DMS53 treated with DMSO at 0.1 percent for 48 hours (cell line): ENCODE results near the gene CAMK2A.
"Not testable (repeated sequence)": the region's sequence is repeated elsewhere in the genome, so short reads cannot be mapped to it uniquely, and the experiment has no call there.

Source experiments
- DNase-seq: peaks from one replicate; lab custom pipeline; 2025; ENCODE audit not compliant: unreplicated experiment; lab: John Stamatoyannopoulos, UW

CAMK2A gene

DNA sequence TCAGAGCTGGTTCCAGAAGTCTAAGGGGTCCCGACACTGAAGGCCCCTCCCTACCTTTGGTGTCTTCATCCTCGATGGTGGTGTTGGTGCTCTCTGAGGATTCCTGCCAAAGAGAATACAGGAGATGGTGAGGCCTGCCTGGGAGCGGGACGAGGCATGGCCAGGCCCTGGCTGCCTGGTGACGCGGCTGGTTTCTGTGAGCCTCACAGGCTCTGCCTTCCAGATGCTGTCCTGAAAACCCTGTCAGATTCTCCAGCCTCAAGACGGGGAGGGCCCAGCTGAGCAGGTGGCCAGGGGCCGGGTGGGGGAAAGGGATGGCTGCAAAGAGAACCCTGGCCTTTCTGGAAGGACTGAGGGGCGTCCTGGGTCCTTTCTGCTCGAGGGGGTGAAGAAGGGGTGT, 50.9 kb downstream of the CAMK2A start:
- no peak for DNase-seq

DNA sequence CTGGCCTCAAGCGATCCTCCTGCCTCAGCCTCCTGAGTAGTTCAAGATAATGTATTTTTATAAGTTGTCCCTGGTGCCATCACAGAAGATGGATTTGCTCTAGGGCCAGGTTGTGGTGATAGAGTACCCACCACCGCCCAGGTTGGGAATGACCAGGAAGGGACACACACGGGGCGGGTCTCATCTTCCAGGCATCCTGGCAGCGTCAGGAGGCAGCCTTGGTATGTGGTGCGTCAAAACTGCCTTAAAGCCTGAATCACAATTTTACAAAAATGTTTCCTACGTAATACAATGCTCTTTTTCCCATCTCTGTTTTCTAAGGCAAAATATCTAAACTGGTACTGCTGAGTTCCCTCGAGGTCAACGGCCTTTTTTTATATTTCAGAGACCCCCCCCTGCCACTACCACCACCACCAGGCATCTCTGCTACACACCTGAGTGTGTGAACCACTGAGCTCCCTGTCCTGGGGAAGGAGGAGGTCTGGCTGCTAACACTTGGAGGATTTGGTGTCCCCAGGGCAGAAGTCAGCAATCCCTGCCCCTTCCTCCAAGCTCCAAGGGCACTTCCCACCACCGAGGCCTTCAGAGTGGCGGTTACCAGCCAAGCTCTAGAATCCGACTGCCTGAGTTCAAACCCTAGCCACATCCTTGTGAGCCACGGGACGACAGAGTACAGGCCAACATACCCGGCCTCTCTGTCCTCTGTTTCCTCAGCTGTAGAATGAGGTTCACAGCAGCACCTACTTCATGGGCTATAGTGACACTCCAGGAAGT, 52.4 kb downstream of the CAMK2A start:
- no peak for DNase-seq

DNA sequence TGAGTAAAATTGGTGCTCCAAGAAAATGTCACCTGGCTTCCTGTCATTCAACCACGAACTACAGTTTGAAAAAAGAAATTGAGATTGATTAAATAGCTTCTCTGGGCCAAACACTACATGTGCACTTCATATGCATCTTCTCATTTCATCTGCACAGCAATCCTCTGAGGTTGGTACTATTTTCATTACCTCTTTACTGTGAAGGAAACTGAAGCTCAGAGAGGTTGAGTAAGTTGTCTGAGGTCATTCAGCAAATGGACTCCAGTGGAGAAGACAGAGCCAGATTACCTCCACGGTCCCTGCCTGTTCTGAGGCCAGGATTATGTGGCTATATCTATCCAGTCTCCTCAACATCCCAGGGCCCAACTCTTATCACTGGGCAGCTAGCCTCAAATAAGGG, 53.3 kb downstream of the CAMK2A start:
- DNase-seq = no peak

DNA sequence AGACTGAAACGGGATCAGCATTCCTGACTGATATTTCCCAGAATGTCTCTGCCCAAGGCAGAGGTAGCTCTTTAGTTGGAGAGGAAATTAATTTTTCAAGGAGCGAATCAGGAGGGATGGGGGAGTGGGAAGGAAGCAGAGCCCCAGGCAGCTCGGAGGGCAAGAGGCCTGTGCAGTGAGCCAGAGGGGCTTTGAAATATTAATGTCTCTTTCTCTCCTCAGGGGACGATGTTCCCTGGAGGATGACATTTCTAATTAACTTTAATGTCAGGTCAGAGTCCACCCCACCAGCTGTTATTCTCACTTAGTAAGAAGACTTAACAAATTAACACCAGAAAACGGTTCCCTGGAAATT, 54.1 kb downstream of the CAMK2A start:
- no peak for DNase-seq

DNA sequence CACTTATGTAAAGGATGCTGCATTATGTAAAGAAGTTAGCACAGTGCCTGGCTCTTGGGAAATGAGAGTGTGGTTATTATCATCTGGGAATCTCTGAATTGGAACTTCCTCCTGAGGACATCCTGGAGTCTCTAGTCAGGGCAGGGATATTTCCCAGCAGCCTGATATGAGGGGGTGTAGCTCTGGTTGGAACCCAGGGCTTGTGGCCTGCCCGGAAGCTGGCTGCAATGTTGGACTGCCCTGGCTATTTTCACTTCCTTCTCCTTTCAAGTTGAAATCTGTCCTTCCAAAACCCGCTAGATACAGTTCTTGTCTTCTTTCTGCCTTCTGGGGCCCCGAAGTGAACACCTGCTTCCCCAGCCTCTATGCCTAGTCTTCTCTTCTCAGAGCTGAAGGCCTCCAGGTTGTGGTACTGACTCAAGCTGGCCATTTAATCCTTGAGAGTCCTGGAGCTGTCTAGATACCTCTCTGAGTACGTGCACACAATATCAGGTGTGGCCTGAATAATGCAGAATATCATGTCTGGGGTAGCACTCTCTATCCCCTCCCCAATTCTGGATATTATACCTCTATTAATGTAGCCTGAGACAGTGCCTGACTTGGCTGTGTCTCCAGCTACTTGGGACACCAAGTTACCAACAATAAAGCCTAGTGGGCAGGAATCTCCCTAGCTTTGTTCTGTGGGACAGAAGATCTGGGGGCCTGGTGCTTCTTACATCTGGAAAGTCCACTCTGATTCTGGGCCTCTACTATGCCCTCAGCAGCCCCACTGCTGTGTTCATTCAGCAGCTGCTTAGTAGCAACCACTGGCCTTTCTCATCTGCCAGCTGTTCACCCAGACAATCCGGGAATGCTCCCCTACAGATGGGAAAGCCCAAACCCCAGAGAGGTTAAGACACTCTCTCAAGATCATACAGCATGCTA, 54.7 kb downstream of the CAMK2A start:
- no peak for DNase-seq

DNA sequence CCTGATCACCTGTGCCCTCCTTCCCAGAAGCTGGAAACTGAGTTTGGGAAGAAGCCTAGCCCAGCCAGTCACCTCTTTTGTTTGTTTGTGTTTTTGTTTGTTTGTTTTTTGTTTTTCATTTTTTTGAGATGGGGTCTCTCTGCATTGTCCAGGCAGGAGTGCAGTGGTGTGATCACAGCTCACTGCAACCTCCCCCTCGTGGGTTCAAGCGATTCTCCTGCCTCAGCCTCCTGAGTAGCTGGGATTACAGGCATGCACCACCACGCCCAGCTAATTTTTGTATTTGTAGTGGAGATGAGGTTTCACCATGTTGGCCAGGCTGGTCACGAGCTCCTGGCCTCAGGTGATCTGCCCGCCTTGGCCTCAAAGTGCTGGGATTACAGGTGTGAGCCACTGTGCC, 55.9 kb downstream of the CAMK2A start:
- DNase-seq = not testable (repeated sequence)

DNA sequence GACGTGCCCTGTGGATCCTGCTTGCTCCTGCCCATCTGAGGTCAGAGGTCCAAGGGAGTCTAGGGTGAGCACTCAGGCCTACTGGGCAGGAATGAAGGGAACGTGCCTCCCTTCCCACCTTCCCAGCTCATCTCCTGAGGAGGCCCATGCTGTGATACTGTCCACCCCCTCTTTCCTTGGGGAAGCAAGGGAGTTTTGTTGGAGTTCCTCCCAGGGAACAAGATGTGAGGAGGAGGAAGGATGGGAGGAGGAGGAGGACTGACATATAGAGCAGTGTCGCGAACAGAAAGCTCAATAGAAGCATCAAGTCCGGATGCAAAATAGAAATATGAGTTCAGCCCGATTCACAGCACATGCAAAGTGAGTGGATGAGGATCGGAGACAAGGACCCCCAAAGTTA, 58.7 kb downstream of the CAMK2A start:
- no peak for DNase-seq

DNA sequence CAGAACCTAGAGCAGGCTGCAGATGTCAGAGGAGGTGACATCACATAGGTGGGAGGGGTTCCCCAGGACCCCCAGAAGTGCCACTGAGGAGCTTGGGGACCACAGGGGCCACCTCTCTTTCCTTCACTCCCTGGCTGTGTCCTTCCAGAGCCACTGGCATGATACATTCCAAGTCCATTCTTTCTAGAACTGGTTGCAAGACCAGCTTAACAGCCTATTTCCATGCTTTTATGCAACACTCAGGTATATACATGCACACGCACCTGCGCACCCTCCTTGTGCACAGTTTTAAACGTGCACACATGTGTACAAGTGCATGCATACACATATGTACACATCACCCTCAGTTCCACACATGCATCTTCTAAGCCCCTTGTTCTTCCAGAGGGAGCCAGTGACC, 60.0 kb downstream of the CAMK2A start:
- no peak for DNase-seq

DNA sequence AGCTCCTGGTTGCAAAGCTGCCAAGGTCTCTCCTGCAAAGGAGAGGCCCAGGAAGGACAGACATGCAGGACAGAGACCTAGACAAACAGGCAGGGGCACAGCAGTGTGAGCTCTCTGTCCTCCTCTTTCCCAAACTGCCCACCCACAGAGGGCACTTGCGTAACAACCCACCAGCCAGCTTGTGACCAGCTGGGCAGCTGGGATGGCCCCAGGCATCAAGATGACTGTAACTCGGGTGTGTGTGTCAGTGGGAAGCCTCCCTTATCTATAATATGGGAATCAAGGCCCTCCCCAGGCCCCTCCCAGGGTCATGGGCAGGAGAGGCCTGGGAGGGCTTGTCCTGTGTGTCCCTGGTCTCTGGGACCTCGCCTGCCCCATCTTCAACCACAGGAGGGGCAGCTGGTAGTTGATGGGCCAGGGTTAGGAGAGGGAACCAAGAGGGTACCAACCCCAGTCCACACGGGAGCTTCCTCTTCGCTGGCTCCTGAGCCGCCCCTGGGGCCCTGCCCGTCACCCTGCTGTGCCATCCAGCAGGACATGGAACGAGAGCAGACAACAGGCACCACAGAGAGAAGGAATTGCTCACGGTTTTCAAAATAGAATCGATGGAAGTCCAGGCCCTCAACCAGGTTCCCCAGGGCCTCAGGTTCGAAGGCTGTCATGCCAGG, 61.8 kb downstream of the CAMK2A start:
- no peak for DNase-seq

DNA sequence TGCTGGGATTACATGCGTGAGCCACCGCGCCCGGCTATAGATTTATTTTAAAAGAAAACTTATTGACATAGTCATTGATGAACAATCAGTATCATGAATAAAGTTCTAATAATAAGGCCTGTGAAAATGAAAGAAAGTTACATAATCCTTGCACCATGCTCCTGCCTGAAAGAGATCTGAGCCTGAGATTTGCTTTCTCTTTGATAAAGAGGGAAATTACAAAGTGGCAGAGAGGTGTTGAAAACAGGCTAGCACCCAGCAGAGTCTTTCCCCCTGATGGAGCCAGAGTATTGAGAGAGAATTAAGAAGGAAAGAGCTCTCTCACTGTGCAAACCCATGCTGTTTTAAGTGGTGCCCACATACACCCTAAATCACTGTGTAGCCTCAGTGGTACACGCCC, 62.5 kb downstream of the CAMK2A start:
- DNase-seq = no peak

DNA sequence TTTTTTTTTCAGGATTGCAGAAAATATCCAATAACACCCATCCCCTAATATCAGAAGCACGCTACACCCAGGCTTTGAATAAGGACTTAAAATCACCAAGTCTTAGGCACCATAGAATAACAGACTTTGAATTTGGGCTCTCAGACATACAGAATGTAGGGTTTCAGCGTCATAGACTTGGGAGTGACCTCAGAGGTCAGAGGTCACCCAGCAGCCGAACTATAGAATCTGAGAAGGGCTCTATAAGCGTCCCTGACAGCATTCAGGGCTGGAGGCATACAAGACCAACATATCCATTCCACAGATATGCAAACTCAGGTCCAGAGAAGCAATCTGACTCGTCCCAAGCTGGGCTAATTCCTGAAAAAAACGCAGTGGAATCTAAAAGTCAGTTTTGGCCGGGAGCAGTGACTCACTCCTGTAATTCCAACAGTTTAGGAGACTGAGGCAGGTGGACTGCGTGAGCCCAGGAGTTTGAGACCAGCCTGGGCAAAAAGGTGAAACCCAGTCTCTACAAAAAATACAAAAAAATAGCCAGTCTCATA, 65.0 kb downstream of the CAMK2A start:
- DNase-seq = no peak

DNA sequence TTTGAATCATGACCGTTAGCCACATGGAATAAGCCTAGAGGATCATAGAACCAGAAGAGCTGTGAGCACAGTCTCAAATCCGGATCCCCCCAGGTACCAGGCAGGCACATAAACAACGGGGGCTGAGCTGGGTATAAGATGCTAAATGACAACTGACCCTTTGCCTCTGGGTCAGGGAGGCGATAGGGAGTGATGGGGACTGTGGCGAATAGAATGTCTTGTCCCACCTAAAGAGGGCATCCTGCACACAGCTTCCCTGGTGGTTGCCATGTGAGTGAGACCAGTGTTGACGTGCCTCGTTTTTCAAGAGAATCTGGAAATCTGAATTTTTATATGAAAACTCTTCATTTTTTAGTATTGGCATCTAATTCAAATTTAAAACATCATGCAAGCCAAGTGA, 66.1 kb downstream of the CAMK2A start:
- DNase-seq = no peak

DNA sequence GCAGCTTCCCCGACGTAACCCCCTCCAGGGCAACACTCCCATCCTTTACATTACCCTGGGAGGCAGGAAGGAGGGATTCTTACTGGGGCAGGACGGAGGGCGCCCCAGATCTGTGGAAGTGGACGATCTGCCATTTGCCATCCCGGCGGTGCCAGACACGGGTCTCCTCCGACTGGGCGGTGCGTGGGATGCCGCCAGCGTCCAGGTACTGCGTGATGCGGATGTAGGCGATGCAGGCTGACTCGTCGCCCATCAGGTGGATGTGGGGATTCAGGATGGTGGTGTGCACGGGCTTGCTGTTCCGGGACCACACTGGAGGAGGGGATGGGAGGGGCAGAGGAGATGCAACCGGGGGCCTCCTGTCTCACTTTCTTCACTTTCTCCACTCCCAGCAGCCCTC, 66.7 kb downstream of the CAMK2A start:
- DNase-seq = no peak

DNA sequence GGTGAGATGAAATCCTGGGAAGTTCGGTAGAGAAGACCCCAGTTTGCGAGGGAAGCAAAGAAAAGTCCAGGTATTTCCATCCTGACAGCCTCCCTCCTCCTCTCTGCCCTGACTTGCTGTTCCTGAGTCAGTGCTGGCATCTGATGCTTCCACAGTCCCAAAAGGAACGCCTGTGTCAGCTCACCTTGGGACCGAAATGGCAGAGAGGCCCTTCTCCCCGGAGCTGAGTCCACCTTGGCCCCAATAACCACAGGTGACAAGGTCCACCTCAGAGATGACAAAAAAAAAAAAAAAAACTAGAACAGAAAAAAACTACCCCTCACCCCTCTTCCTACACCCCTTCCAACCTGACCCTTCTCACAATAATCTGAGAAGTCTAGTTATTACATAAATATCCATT, 68.1 kb downstream of the CAMK2A start:
- no peak for DNase-seq

DNA sequence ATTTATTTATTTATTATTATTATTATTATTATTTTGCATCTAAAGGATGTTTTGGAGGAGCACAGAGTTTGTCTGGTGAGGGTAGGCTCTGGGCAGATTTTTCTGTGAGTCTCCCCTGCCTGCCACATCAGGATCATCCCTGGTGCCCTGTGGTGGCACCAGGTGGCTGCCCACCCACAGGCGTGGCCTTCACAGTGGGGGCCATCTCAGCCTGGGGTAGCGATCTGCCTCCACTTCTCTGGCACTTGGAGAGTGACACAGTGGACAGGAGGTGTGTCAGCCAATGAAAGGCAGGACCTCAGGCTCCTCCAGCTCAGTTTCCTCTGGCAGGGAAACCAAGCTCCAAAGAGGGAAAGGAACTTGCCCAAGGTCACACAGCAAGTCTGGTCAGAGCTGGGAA, 69.7 kb downstream of the CAMK2A start:
- no peak for DNase-seq

DNA sequence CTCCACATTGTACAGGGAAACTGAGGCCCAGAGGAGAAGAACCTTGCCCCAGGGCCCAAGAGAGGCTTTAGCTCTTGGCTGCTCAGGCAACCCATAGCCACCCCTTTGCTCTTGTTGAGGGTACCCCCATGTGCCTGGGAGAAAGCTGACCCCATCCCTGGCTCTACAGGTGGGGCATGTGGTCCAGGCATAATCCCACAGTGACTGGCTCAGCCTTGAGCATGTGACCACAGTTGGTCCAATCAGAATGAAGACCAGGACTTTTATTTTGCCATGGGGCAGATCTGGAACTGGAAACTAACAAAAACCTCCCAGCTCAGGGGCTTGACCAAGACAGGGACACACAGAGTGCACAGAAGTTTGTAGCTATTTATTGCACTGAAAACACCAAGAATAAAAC, 70.4 kb downstream of the CAMK2A start:
- no peak for DNase-seq

DNA sequence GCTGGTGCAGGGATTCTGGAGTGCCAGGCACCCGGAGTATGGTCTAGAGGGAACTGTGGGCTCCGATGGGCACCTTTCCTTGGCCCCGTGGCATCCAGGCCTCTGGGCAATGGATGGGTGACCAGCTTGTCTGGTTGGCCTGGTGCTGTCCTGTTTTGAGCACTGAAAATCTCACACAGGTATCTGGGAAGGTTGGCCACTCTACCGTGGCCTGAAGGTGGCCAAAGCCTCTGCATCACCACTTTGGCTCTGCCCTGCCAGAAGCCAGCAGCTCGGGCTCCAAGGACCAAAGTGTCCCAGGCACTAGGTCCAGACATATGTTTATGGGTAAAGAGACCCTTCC, 70.9 kb downstream of the CAMK2A start:
- DNase-seq = no peak

DNA sequence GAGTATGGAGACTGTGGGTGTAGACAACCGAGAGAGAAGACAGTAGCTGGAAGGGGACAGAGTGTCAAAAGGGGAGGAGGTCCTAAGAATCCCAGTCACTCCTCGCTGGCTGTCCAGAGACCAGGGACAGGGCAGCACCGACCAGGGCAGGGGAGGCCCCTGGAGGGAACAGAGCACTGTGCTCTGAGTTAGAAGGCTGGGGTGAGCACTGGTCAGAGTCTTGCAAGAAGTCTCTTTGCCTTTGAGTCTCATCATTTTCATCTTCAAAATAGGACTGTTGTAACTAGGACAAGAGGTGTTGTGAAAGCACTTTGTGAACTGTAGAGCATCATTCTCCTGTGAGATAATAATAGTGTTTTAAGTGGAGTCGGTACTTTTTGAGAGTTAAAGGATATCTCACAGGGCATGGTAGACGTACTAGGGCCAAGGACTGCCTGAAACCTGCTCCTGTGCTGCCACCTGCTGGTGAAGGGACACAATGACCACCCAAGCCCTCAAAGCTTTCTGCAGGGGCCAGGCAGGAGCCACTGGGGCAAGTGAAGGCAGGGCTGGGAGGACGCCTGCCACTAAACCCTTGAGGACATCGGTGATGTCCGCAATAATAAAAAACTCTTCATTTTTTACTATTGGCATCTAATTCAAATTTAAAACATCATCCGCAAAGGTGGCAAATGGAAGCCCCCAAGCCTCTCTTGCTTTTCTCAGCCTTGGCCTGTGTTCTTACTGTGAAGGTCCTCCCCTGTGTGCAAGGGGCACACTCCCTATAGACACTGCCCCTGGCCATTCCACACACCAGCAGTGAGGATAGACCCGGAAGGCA, 71.5 kb downstream of the CAMK2A start:
- DNase-seq = peak; percentile 67

DNA sequence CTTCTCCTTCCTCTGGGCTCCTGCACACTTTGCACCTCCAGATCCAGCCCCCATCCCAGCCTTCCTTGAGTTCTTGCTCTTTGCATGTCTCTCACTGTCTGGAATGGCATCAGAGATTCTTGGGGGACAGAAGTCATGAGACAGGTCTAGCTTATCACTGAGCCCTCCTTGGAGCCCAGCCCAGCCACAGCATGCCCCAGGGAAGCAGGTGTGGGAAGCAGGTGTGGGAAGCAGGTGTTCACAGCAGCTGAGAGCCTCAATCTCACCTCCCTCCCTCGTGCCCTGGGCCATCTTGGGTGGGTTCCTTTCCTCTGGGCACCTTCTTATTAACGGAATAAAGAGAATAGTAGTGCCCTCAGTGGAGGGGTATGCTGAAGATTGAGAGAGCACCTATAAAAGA, 72.5 kb downstream of the CAMK2A start:
- DNase-seq = no peak

DNA sequence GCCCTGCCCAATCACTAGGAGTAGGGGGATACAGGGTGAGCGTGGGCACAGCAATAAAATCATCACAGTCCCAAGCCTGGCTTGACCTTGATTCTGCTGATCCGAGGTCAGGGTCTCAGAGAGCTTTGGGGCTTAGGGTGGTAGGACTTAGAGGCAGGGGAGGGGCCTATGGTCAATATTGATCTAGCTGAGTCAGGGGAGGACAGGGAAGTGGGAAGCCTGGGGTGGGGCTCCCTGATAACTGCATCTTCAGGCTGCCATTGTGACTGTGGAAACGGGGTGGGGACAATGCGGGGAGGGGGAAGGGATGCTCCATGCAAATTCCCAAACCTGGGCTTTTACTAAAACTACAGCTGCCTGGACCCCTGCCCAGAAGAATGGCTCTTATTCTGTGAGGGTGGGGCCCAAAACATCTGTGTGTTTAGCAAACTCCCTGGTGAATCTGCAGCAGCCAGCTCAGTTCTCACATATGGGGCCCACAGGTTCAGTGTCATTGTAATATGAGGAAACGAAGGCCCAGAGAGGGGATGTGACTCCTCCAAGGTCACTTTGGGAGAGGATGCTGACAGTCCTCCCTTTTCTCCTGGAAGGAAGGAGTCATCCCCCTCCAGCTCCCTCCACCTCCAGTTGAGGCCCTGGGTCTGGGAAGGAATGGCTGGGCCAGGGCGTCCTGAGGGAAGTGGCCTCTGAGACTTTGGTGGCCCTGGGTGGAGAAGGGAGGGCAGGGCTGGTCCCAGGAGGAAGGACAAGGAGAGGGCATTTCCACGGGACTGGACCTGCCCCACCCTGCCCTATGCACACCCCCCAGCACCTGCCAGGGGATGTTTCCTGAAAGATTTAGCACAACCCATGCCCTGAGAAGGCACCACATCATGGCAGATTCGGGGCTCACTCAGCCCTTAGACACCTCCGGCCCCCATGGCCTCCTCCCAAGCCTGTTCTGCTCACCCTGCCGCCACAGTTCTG, 73.3 kb downstream of the CAMK2A start:
- no peak for DNase-seq
